K562 (cell line): ENCODE data around the gene ATE1.
"Not testable (repeated sequence)": the region's sequence is repeated elsewhere in the genome, so short reads cannot be mapped to it uniquely, and the experiment has no call there.

ENCODE experiments used
- ELK1 ChIP-seq: sonication (generic); formaldehyde crosslinking; IDR thresholded peaks from 2 replicates; pipeline ENCODE4 v1.8.1; 2022; ENCODE audit warnings: missing genetic modification reagents
- EZH2 ChIP-seq: IDR thresholded peaks from 2 replicates; pipeline ENCODE4 v1.6.1; 2012; ENCODE audit warnings: low read depth, mild to moderate bottlenecking, inconsistent platforms, low read length, borderline replicate concordance
- HDAC1 ChIP-seq, 2 experiments: fragments of 450-650 bp; IDR thresholded peaks; 2 replicates each; pipeline ENCODE4 v1.6.1; 2016 to 2017; ENCODE audit warnings: inconsistent platforms in 1 of 2, mild to moderate bottlenecking in 1 of 2, moderate library complexity in 1 of 2
- KAT7 ChIP-seq: sonication (generic); formaldehyde crosslinking; IDR thresholded peaks from 2 replicates; pipeline ENCODE4 v1.8.0; 2022; ENCODE audit warnings: missing genetic modification reagents, mild to moderate bottlenecking, borderline replicate concordance
- KDM1A ChIP-seq, 2 experiments: fragments of 450-650 bp; IDR thresholded peaks; 2 replicates each; pipeline ENCODE4 v1.6.1; 2016; ENCODE audit warnings: mild to moderate bottlenecking in 2 of 2
- PCBP1 ChIP-seq: fragments of 200-400 bp; formaldehyde crosslinking; IDR thresholded peaks from 2 replicates; pipeline ENCODE4 v1.6.1; 2018; ENCODE audit warnings: mild to moderate bottlenecking, low read depth, low read length; ENCODE audit not compliant: poor library complexity, severe bottlenecking
- POLR2A ChIP-seq: fragments of 450-650 bp; conservative IDR thresholded peaks from 2 replicates; pipeline ENCODE4 v1.6.1; 2016
- SREBF2 ChIP-seq: sonication (generic); formaldehyde crosslinking; IDR thresholded peaks from 2 replicates; pipeline ENCODE4 v1.4.0; 2020; ENCODE audit warnings: mild to moderate bottlenecking, missing genetic modification reagents
- ZFX ChIP-seq: sonication (generic); formaldehyde crosslinking; IDR thresholded peaks from 2 replicates; pipeline ENCODE4 v1.8.0; 2022; ENCODE audit warnings: mild to moderate bottlenecking, missing genetic modification reagents, moderate library complexity
- ZNF318 ChIP-seq, 2 experiments: fragments of 450-650 bp; IDR thresholded peaks; 2 replicates each; pipeline ENCODE4 v1.6.1; 2016; ENCODE audit warnings: mild to moderate bottlenecking in 2 of 2, borderline replicate concordance in 1 of 2, low read depth in 1 of 2, moderate library complexity in 1 of 2
- ZNF384 ChIP-seq: IDR thresholded peaks from 2 replicates; pipeline ENCODE4 v1.6.1; 2012; ENCODE audit warnings: low read depth, low read length, improper control_type of control experiment
- TF ChIP-seq, protein P1 (sequence below), 3 experiments: IDR thresholded peaks in 2 of 3; conservative IDR thresholded peaks in 1 of 3; 2 replicates each; pipeline ENCODE4 v1.5.1; 2011 to 2012; ENCODE audit warnings: low read length in 3 of 3, mild to moderate bottlenecking in 3 of 3, control low read depth in 2 of 3, improper control_type of control experiment in 1 of 3, inconsistent platforms in 1 of 3, low read depth in 1 of 3, mixed read lengths in 1 of 3, moderate library complexity in 1 of 3; ENCODE audit not compliant: insufficient read depth in 2 of 3

DNA sequence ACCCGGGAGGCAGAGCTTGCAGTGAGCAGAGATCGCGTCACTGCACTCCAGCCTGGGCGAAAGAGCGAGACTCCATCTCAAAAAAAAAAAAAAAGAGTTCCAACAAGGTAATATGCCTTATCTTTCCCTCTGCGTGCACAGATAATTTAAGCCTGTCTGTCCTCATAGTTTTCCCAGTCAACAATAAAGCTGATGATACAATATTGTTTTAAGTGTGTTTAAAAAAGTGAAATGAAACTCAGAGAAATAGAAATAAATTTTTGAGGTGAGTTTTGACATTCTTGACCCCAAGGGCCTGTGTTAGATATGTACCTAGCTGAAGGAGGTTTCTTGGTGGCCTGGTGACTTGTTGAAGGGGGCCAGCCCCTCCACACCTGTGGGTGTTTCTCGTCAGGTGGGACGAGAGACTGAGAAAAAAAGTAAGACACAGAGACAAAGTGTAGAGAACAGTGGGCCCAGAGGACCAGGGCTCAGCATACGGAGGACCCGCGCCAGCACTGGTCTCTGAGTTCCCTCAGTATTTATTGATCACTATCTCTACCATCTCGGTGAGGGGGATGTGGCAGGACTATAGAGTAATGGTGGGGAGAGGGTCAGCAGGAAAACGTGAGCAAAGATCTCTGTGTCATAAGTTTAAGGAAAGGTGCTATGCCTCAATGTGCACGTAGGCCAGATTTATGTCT is 1.9 kb upstream of the ATE1 start:
- not testable (repeated sequence) for TF ChIP-seq KAT7 (CRISPR knock-in tag); KDM1A (IDR thresholded peaks at IDR 0.05); ZNF318 (IDR thresholded peaks at IDR 0.05; ENCODE audit: borderline replicate concordance in 1 of 2, low read depth in 1 of 2); EZH2; ZNF384; ZFX (CRISPR knock-in tag); SREBF2 (CRISPR knock-in tag); POLR2A; HDAC1 (IDR thresholded peaks at IDR 0.05); PCBP1; ELK1
- TF ChIP-seq, protein P1, sequence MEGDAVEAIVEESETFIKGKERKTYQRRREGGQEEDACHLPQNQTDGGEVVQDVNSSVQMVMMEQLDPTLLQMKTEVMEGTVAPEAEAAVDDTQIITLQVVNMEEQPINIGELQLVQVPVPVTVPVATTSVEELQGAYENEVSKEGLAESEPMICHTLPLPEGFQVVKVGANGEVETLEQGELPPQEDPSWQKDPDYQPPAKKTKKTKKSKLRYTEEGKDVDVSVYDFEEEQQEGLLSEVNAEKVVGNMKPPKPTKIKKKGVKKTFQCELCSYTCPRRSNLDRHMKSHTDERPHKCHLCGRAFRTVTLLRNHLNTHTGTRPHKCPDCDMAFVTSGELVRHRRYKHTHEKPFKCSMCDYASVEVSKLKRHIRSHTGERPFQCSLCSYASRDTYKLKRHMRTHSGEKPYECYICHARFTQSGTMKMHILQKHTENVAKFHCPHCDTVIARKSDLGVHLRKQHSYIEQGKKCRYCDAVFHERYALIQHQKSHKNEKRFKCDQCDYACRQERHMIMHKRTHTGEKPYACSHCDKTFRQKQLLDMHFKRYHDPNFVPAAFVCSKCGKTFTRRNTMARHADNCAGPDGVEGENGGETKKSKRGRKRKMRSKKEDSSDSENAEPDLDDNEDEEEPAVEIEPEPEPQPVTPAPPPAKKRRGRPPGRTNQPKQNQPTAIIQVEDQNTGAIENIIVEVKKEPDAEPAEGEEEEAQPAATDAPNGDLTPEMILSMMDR (IDR thresholded peaks at IDR 0.05 in 2 of 3, conservative IDR thresholded peaks at IDR 0.05 in 1 of 3; ENCODE audit: insufficient read depth in 2 of 3, low read depth in 1 of 3, low read length in 3 of 3) = not testable (repeated sequence)
